A673 (cell line): Measurements from ENCODE around the gene ERBIN. TPM values are rescaled to one million over a fixed set of nuclear protein-coding genes. Genes with fewer than 3 reads are reported as not detected.

Source experiments
- BruUV-seq: library from RNA; stranded (reverse); fragments of 400-500 nt; replicated peaks from 2 replicates; lab custom pipeline; 2021; lab: Mats Ljungman, UMichigan
- CTCF ChIA-PET: fragments of 300-600 bp; sonication (Branson Sonifier 250); formaldehyde crosslinking; loops from one replicate; lab custom pipeline; 2022; ENCODE audit warnings: antibody characterized with exemption; lab: Charles Lee
- POLR2A ChIA-PET: fragments of 300-600 bp; sonication (Branson Sonifier 250); formaldehyde crosslinking; loops from one replicate; lab custom pipeline; 2022; ENCODE audit warnings: antibody characterized with exemption; ENCODE audit not compliant: low non-redundant PET; lab: Charles Lee
- DNase-seq: peaks from one replicate; pipeline ENCODE4 v3.0.0-alpha.2; 2015; ENCODE audit warnings: low spot score
- H3K27ac ChIP-seq: fragments of 200-600 bp; sonication (generic); 2 replicates; pipeline ENCODE4 v1.5.1; 2016; ENCODE audit warnings: mixed run types, low read depth, mild to moderate bottlenecking, mixed read lengths, antibody characterized with exemption, low read length; ENCODE audit not compliant: poor library complexity, severe bottlenecking
- H3K27me3 ChIP-seq: fragments of 200-600 bp; sonication (generic); replicated peaks from 2 replicates; pipeline ENCODE4 v1.6.1; 2017; ENCODE audit warnings: mixed run types, low read depth, mild to moderate bottlenecking, mixed read lengths, antibody characterized with exemption, low read length; ENCODE audit not compliant: insufficient read depth, poor library complexity
- H3K36me3 ChIP-seq: fragments of 200-600 bp; sonication (generic); 2 replicates; pipeline ENCODE4 v1.6.1; 2016; ENCODE audit warnings: mixed run types, mild to moderate bottlenecking, mixed read lengths, antibody characterized with exemption, low read length; ENCODE audit not compliant: insufficient read depth, poor library complexity, severe bottlenecking
- H3K4me1 ChIP-seq: fragments of 200-600 bp; sonication (generic); 2 replicates; pipeline ENCODE4 v1.6.1; 2017; ENCODE audit warnings: mixed run types, mild to moderate bottlenecking, mixed read lengths, antibody characterized with exemption, low read length; ENCODE audit not compliant: insufficient read depth, poor library complexity, severe bottlenecking
- H3K4me3 ChIP-seq: fragments of 200-600 bp; sonication (generic); 2 replicates; pipeline ENCODE4 v1.5.1; 2016; ENCODE audit warnings: low read depth, mixed run types, mild to moderate bottlenecking, mixed read lengths, low read length; ENCODE audit not compliant: poor library complexity, severe bottlenecking
- H3K9me3 ChIP-seq: fragments of 200-600 bp; sonication (generic); 2 replicates; pipeline ENCODE4 v1.6.1; 2016; ENCODE audit warnings: mixed run types, low read depth, mild to moderate bottlenecking, mixed read lengths, antibody characterized with exemption, low read length; ENCODE audit not compliant: poor library complexity, severe bottlenecking
- CTCF ChIP-seq: fragments of 300-800, 200-600 bp; sonication (generic); conservative IDR thresholded peaks from 2 replicates; pipeline ENCODE4 v1.5.1; 2017; ENCODE audit warnings: low read depth, mild to moderate bottlenecking, antibody characterized with exemption, low read length, moderate library complexity, mixed read lengths
- EZH2 ChIP-seq: fragments of 200-600 bp; sonication (generic); IDR thresholded peaks from 2 replicates; pipeline ENCODE4 v1.6.1; 2017; ENCODE audit warnings: borderline replicate concordance, low read depth, mild to moderate bottlenecking, mixed read lengths, antibody characterized with exemption, low read length; ENCODE audit not compliant: poor library complexity, severe bottlenecking
- intact Hi-C: fragments of 100-400 bp; cut with micrococcal nuclease; formaldehyde crosslinking; loops from one replicate; pipeline ENCODE4 v1.10.0; 2022; ENCODE audit not compliant: unreplicated experiment
- total RNA-seq: library from RNA; stranded (reverse); gene quantifications from 2 replicates; pipeline ENCODE4 v1.2.3, GENCODE V29; 2021

ERBIN gene
- total RNA-seq, 1 experiment from 2014 or later, result 47.5 TPM

- Histone ChIP-seq H3K4me3 (no peak overlapping the region), H3K4me1 (no peaks in the 10 kb centered on the region), H3K27ac (no peak overlapping the region), H3K36me3 (no peaks in the 10 kb centered on the region), H3K27me3 (no peaks in the 10 kb centered on the region), H3K9me3 (no peaks in the 10 kb centered on the region)
- DNase-seq, result peak; percentile 5
- TF ChIP-seq EZH2, result no peak
- TF ChIP-seq CTCF, result no peak
- BruUV-seq, result no TSS peak
- ChIA-PET CTCF (no interaction called here), POLR2A (no interaction called here)
- intact Hi-C loops, result no loop called here
Measured at GRCh38 chr5:66113160-66113559, 186.8 kb downstream of the ERBIN start.

GRCh38 chr5:66118304-66118703 lies 191.9 kb downstream of the ERBIN start:
- Histone ChIP-seq H3K4me1 (no peaks in the 10 kb centered on the region), H3K4me3 (no peak overlapping the region), H3K27ac (no peak overlapping the region), H3K36me3 (no peaks in the 10 kb centered on the region), H3K27me3 (no peaks in the 10 kb centered on the region), H3K9me3 (no peaks in the 10 kb centered on the region)
- TF ChIP-seq EZH2 (no peak), CTCF (no peak)
- intact Hi-C loops, result no loop called here
- no TSS peak for BruUV-seq
- DNase-seq, result no peak
- POLR2A ChIA-PET, result no interaction called here
- CTCF ChIA-PET, result no interaction called here

GRCh38 chr5:66122379-66123034 lies 196.1 kb downstream of the ERBIN start:
- no TSS peak for BruUV-seq
- intact Hi-C loops, result no loop called here
- Histone ChIP-seq H3K4me1 (no peaks in the 10 kb centered on the region), H3K4me3 (no peak overlapping the region), H3K9me3 (no peaks in the 10 kb centered on the region), H3K36me3 (no peaks in the 10 kb centered on the region), H3K27me3 (no peaks in the 10 kb centered on the region), H3K27ac (no peak overlapping the region)
- ChIA-PET POLR2A (no interaction called here), CTCF (no interaction called here)
- no peak for DNase-seq
- TF ChIP-seq CTCF (no peak), EZH2 (no peak)
